GM21381 (cell line): ENCODE data around the gene TMEM63A.
"Not testable (repeated sequence)": the region's sequence is repeated elsewhere in the genome, so short reads cannot be mapped to it uniquely, and the experiment has no call there.

ENCODE experiments used
- ATAC-seq: cut with Tn5 transposase; IDR thresholded peaks from one replicate; pipeline ENCODE4 v1.9.1; 2021; ENCODE audit warnings: mild to moderate bottlenecking, moderate library complexity; ENCODE audit not compliant: unreplicated experiment

Gene TMEM63A

DNA sequence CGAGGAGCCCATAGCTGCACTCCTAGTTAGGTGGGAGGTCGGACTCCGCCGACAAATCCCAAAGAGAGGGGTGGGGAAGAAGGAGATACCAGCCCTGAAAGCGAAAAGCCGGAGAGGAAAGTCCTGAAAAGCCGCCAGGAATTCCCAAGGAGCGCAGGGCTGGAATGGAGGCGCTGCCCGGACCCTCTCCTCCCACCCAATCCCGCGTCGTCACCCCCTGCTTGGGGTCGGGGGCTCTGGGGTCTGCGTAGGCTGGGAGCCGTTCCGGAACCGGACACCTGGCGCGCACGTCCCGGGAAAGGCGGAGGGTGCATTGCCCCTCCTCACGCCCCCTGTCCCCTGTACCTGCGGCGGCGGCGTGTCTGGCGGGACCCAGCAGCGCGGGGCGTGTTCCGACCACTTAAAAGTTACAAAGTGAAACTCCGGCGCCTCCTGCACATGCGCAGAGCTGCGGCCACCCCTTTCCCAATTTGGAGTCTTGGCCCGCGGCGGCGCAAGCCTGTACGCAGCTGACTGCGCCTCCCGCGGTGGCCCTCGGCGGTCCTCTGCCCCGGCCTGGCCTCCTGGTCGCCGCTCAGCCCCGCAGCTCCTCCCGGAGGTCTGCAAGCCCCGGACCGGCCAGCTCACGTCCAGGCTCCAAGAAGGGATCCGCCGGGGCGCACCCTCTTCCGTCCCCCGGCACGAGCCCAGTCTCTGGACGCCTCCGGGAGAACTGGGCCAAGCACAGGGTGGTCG, at the start of gene TMEM63A:
TMEM63A (minus strand) TSS at position 422 of the 735 bp plus-strand sequence. CDS start 4,800 bp downstream, outside the sequence.
- peak; percentile 74 for ATAC-seq

DNA sequence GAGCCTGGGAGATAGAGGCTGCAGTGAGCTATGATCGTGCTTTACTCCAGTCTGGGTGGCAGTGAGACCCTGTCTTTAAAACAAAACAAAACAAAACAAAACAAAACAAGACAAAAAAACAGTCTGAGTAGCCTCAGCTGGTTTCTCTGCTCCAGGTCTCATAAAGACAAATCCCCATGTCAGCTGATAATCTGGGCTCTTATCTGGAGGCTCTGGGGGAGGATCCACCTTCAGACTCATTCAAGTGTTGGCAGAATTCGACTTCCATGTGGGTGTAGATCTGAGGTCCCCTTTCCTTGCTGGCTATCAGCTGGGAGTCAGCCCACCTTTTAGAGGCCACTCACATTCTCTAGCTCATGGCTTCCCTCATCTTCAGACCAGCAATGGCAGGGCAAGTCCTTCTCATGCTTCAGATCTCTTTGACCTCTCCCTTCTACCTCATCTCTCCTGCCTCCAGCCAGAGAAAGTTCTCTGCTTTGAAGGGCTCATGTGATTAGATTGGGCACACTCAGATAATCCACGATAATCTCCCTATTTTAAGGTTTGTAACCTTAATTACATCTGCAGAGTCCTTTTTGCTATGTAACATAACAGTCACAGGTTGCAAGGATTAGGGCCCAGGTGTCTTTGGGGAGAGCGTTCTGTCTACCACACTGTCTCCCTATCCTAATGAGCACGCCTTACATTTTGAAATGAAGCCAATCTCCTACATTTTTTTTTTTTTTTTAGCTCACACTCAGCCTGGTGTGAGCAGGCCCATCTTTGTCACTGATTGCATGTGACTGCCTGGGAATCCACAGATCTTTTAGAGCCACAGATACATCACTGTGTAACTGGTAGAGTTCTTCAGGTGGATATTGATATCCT, 49.3 kb upstream of the TMEM63A start:
- no peak for ATAC-seq

DNA sequence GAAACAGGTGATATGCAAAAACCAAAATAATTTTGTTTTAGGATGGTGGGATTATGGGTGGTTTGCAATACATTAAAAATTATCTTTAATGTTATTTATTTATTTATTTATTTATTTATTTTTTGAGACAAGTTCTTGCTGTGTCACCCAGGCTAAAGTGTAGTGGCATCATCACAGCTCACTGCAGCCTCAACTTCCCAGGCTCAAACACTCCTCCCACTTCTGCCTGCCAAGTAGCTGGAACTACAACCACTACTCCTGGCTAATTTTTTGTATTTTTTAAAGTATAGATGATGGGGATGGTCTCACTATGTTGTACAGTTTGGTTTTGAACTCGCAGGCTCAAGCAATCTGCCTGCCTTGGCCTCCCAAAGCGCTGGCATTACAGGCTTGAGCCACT, 48.4 kb upstream of the TMEM63A start:
- no peak for ATAC-seq

DNA sequence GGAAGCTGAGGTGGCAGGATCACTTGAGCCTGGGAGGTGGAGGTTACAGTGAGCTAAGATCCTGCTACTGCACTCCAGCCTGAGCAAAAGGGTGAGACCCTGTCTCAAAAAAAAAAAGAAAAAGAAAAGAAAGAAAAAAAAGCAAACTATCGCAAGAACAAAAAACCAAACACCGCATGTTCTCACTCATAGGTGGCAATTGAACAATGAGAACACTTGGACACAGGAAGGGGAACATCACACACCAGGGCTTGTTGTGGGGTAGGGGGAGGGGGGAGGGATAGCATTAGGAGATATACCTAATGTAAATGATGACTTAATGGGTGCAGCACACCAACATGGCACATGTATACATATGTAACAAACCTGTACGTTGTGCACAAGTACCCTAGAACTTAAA, 47.3 kb upstream of the TMEM63A start:
- ATAC-seq, result not testable (repeated sequence)

DNA sequence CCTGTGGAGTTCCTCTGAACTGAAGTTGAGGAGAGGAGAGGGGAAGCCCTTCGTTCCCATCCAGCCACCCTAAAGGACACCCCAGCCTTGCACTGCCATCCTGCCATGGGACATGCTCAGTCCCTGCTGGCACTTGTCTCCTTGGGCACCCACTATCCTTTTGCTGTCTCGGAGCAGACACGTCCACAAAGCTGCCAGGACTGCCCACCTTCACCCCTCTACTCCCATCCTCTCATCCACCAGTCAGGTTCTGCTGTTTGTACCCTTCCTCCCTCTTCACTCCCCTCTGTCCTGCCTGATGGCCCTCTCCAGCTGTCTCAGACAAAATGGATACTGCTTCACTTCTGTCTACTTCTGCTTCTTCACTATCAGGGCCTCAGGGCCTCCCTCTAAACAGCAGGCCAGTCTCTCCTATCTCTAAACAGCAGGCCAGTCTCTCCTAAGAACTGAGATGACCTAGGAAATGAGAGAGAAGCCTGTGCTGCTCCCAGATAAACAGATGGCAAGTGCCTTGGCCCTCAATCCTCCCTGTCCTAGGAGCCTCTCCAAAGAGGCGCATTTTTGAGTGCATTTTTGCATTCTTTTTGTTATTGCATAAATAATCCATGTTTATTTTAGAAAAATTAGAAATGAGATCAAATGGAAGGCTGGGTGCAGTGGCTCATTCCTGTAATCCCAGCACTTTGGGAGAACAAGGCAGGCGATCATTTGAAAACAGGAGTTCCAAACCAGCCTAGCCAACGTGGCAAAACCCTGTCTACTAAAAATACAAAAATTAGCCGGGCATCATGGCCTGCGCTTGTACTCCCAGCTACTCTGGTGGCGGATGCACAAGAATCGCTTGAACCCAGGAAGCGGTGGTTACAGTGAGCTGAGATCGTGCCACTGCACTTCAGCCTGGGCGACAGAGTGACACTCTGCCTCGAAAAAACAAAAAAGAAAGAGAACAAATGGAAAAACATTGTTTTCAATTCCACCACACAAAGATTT, 46.3 kb upstream of the TMEM63A start:
- ATAC-seq, result no peak

DNA sequence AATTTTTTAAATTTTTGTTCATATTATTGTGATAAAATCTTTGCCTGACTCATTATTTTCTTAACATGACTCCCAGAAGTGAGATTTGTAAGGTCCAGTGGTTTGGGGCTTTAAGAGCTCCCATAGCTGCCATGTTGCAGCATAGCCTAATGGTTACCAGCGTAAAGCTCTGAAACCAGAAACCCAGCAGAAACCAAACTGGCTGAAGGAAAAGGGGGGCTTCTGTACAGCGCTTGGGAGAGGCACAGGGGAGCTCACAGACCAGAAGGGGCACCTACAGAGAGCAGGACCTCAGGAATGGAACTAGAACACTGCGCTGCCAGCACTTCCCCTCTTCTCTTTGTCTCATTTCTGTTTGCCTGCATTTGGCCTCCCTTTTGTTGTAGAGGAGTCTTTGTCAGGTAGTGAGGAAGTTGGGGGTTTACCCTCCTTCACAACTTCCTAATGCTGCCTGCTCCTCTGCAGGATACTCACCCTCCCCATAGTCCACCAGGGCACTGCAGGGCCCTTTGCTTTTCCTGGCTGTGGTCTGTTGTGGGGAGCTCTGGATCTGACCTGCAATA, 44.5 kb upstream of the TMEM63A start:
- no peak for ATAC-seq

DNA sequence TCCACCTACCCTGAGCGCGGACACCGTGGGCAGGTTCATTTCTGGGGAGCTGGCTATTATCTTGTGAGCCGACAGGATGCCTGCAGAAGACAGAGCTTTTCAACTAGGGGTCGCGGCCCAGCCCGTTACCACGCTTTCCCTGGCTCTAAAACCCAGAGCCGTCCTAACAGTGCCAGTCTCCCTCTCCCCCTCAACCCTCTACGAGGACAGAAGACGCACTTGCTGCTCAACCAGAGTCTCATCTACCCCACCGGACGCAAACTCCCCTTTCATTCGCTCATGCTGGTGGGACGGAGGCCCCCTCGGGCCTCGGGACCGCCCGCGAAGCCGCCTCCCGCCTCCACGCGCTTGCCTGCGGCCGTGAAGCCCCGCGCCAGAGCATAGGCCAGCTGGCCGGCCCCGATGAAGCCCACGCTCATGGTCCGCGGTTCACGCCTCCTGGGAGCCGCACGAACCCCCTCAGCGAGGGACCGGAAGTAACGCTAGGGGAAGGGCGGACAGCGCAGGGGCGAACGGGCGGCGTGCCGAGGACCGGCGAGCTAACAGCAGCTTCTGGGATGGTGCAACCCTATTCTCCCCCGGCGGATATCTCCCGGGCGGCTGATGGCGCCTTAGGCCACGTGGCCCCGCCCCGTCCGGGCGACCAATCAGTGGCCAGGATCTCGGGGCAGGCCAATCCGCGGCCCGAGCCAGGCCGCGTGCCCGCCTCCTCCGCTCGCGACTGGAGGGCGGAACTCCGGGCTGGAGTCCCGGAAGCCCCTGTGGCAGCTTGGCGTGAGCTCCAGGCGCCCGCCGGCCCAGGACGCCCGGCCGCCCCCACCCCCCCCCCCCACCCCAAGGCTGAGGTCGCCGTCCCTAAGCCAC, 41.7 kb upstream of the TMEM63A start, which contains the start of gene PYCR2:
PYCR2 (minus strand) TSS at position 559 of the 864 bp plus-strand sequence; CDS start at position 419, 140 bp downstream.
- peak; percentile 97 for ATAC-seq

DNA sequence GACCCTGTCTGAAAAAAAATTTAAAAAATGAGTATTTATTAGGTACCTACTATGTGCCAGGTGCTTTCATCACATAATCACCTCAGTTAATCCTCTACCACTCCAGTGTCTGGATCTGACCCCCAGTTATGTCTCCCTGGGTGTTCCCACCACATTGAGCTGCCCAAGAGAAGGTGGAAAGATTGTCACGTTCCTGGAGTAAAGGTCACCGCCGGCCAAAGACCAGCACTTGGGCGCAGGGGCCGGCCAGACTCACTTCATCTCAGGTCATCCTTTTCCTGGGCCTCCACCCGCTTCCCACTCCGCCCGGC, 41.2 kb upstream of the TMEM63A start:
- ATAC-seq, result no peak

DNA sequence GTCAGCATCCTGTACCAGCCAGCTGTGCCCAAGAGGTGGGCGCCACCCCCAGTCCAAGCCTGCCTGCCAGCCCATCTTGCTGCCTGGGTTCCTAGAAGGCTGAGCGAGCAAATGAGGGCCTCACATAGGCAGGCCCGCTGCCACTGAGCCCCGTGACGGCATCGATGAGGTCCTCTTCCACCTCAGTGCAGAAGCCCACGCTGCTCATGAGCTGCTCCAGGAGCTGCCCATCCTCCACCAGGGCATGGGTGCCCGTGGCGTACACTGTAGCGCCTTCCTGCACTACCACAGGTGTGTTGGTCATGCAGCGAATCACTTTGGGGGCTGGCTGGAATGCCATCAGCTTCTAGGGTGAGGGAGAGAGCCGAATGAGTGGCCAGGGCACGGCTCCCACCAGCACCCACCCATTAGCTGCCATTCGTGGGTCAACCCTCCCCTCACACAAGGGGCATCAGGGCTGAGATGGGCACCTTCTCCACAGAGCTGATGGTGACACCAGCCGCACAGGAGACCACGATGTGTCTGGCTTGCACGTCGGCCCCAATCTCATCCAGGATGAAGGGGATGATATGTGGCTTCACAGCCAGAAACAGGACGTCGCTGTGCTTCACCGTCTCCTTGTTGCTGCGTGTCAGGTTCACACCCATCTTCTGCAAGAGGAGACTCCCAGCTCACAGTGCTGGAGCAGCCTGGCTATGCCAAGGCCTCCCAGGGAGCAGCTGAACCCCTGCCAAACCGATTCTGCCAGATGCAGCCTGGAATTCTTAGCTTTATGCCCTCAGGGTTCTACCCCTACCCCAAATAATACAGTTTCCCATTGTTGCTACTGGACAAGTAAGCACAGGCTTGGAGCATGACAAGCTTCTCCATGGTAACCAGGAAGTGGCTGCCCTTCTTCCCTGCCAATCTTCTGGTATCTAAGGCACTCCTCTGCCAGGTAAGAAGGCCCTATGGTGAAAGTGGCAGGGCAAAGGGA, 39.8 kb upstream of the TMEM63A start:
- ATAC-seq, result no peak

DNA sequence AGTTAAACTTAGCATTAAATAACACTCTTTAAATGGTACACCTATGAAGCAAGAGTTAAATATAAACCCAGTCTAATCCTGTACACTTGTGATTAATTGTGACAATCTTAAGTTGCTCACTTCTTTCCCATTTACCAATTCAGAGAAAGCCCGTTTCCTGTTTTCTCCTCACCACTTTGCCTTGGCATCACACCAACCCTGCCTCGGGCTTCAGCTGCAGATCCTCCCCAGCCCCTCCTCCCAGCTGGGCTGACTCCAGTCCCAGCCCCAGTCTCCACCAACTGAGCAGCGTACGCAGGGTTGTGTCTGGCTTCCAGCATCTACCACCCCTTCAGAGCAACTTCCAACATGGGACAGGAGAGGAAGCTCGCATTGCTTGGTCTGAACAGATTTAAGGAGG, 37.7 kb upstream of the TMEM63A start:
- no peak for ATAC-seq

DNA sequence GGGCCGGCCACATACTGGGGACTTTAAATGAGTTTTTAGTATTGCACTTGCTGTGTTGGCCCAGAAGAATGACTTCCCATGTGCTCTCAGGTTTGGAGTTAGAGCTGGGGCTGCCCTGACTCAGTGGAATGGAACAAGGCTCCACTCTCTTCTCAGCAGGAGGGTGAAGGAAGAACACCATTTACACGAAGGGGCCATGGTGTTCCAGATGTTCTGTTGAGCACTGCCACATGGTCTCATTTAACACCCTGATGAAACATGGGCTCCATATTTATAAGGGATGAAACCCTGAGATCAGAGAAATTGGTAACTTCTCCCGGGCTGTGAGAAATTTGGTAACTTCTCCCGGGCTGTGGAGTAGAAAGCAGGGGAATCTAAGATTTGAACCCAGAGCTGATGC, 36.1 kb upstream of the TMEM63A start:
- ATAC-seq, result no peak

DNA sequence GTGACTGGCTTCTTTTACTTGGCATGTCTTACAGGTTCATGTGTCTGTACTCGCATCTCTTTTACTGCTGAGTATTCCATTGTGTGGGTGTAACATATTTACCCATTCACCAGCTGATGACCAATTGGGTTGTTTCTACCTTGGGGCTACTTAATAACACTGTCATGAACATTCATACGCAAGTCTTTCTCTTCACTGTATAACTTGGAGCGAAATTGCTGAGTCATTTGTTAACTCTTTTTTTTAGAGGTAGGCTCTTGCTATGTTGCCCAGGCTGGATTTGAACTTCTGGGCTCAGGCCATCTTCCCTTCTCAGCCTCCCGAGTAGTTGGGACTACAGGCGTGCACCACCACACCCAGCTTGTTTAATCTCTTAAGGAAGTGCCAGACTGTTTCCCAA, 35.4 kb upstream of the TMEM63A start:
- no peak for ATAC-seq

DNA sequence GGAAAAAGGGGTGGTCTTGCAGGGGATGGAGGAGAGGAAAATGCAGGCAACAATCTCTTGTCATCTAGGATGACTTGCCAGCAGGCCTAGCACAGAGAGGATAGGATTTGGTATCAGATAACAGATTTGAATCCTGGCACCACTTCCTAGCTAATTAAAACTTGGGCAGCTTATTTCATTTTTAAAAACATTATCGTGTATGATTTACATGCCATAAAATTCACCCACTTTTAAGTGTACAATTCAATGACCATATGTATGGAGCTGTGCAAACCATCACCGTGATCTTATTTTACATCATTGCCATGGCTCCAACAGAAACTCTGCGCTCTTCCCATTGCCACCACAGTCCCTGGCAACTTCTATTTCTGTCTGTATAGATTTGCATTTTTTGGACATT, 34.9 kb upstream of the TMEM63A start:
- no peak for ATAC-seq

DNA sequence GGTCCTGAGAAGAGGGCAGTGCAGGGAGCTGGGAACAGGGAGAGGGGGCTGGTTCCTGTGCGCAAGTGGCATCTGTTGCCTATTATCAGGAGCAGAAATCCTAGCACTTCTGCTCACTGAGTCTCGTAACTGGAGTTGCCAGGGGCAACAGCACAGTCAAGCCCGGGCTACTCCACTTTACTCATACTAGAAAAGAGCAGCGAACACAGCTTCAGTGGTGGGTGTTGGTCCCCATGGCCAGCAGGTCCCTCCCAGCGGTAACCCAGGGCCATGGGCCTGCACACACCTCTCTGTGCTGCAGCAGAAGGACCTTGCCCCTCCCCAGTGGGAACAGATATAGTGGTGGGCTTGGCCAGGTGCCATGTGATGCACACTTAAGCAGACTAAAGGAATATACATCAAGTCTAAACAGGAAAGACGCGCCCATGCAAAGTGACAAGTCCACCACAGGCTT, 33.4 kb upstream of the TMEM63A start:
- no peak for ATAC-seq

DNA sequence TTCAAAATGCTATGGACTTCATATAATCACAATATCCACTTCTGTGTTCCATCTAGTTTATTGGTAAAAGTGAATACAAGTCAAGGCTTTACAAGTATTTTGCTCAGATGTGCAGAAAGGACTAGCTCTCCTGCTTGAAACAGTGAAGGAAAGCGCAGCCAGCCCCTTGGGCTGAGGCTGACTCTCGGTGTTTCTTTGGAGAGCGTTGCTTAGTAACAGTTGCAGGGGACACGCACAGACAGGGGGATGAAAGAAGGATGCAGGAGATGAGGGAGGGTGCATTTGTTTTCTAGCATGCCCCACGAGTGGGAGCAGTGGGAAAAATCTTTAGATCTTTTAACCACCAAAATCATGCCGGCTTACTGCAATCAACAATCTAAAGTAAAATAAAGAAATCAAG, 32.8 kb upstream of the TMEM63A start:
- ATAC-seq, result no peak

DNA sequence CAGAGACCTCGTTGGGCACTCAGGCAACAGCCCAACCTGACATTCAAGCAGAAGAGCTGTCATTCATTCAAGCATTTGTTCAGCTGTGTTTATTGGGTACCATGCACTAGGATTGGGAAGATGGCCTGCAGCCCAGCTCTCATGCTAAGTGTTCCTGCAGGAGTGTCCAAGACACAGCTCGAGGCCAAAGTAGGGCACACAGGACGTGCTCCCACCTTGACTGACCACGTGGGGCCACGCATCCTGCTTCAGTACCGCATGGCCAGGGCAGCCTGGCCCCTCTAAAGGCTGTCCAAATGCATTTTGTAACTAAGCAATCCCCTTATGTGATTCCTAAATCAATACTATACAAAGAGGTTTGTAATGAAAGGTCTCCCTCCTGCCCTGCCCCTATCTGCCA, 32.2 kb upstream of the TMEM63A start:
- no peak for ATAC-seq

DNA sequence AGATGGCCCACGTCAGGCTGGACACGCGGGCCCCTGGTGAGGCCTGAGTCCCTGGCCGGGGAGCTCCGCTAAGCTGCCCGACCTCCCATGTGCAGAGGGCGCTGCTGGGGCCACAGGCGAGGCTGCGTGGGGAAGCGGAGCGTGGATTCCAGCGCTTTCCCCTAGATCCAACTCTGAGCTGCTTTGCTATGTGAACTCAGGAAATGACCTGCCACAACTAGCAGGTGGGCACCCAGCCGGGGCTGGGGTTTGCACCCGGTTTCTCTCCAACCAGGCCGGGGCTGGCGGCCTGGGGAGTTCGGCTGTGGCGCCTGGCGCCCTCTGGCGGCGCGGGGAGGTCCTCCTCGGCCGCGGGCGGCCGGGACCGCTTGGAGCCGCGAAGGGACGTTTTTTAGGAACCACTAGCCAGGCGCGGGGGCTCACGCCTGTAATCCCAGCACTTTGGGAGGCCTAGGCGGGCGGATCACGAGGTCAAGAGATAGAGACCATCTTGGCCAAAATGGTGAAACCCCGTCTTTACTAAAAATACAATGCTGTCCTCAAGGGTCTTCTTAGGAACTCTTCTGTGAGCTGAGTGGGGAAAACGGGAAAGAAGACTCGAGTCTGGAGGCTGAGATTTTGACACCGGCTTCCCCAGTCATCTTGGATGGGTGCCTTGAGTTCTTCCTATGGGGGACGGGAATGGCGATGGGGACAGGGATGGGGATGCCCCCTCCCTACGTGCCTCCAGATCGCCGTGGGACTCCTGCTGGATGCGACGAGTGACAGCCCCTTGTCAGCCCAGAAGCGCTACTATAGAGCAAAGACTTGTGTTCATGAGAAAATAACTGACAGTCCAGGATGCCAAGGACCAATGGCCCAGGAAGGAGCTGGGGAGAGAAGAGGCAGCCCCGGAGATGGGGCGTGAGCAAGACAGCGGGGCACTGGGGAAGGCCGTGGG, 29.3 kb upstream of the TMEM63A start:
- ATAC-seq, result peak; percentile 78
